Measurements from ENCODE around the gene DSC2. TPM values are rescaled to one million over a fixed set of nuclear protein-coding genes. Genes with fewer than 3 reads are reported as not detected.

DSC2 gene
- total and polyA plus RNA-seq, 11 donors, result 6.3 to 37.2 (median 26.9) TPM

DNA sequence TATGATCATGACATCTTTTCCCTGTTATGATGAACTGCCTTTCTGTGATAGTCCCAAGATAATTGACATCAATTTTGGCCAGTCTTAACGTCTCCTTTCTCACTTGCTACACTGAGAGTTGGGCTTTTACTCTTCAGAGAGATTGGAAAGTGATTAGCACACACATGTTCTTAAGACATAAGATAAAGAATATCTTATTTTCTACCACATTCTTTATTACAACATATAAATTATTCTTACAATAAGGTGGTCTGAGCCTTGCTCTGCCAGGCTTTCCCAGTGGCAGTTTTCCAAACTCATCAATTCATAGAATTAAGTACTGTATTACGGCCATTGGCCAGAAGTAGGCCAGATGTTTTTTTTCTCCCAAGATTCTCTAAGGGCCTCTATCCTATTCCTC is 54.0 kb downstream of the DSC2 start:
- Histone ChIP-seq H3K36me3 (no peaks in the 10 kb centered on the region), H3K27ac (no peak overlapping the region), H3K4me1 (no peaks in the 10 kb centered on the region), H3K9me3 (no peaks in the 10 kb centered on the region), H3K27me3 (peaks cover 0 to 23% (median 10%) of the 10 kb centered on the region in 9 donors), H3K4me3 (no peak overlapping the region)
- DNase-seq (no peak), ATAC-seq (no peak)
- WGBS, 4 donors, result 59 to 68% (median 63%) methylated on average over 2 of the region's 2 CpGs
- intact Hi-C loops (cut with DNase I), result loop anchor here in 1 of 10 donors (10.0 kb wide), 1 partner anchor 47 kb away; no protein-coding TSS in a partner anchor
- TF ChIP-seq POLR2A (IDR thresholded peaks at IDR 0.05), result no peak
- TF ChIP-seq, protein P1, sequence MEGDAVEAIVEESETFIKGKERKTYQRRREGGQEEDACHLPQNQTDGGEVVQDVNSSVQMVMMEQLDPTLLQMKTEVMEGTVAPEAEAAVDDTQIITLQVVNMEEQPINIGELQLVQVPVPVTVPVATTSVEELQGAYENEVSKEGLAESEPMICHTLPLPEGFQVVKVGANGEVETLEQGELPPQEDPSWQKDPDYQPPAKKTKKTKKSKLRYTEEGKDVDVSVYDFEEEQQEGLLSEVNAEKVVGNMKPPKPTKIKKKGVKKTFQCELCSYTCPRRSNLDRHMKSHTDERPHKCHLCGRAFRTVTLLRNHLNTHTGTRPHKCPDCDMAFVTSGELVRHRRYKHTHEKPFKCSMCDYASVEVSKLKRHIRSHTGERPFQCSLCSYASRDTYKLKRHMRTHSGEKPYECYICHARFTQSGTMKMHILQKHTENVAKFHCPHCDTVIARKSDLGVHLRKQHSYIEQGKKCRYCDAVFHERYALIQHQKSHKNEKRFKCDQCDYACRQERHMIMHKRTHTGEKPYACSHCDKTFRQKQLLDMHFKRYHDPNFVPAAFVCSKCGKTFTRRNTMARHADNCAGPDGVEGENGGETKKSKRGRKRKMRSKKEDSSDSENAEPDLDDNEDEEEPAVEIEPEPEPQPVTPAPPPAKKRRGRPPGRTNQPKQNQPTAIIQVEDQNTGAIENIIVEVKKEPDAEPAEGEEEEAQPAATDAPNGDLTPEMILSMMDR (IDR thresholded peaks at IDR 0.05), result no peak

DNA sequence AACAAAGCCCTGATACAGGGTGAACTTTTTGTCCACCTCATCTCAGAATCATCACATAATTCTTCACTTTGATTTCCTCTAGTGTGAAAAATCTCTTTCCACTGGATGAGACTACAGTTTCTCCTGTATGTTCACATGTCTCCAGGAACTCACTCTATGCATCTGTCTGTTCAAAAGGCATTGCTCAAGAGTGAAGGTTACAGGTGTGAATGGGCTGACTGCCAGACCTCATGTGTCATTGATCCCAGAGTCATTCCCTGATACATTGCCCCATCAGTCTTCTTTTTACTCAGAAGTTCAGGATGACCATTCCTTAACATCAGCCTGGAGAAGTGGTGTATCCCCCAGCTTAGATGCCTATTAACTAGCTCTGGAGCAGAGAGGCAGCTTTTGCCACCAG is 55.3 kb downstream of the DSC2 start:
- no peak for ATAC-seq
- no peaks in the 10 kb centered on the region for H3K9me3 ChIP-seq
- DNase-seq, result no peak
- peaks cover 11 to 36% (median 23%) of the 10 kb centered on the region in 9 donors for H3K27me3 ChIP-seq
- intact Hi-C loops (cut with DNase I), result loop anchor here in 1 of 10 donors (10.0 kb wide), 1 partner anchor 48 kb away; no protein-coding TSS in a partner anchor
- no peaks in the 10 kb centered on the region for H3K36me3 ChIP-seq
- TF ChIP-seq POLR2A (IDR thresholded peaks at IDR 0.05), result no peak
- TF ChIP-seq, protein P1 (IDR thresholded peaks at IDR 0.05), result no peak
- peaks cover 0 to 12% (median 0%) of the 10 kb centered on the region in 12 donors for H3K4me1 ChIP-seq
- no peak overlapping the region for H3K4me3 ChIP-seq
- no peak overlapping the region for H3K27ac ChIP-seq

DNA sequence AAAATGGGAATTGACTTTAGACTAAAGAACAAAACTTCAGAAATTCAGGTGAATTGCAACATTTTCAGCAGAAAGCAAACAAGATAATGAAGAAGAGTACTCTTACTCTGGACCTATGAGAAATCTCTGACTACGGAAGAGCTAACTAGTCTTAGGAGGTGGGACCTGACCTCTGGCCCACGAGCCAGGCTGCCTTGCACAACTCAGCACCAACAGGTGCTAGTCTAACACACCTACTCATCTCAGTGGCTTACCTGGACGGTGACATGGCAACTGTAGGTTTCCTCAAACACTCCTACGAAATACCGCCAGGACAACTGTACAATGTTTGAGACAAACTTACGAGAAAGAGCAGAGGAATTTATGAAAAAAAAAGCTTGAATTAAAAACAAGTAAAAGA is 56.6 kb downstream of the DSC2 start:
- whole genome bisulfite sequencing, 4 donors, result 82 to 94% (median 86%) methylated on average over 6 of the region's 6 CpGs
- intact Hi-C loops (cut with DNase I), result loop anchor here in 1 of 10 donors (10.0 kb wide), 1 partner anchor 49 kb away; no protein-coding TSS in a partner anchor
- H3K27me3 ChIP-seq, result peaks cover 11 to 49% (median 36%) of the 10 kb centered on the region in 9 donors

DNA sequence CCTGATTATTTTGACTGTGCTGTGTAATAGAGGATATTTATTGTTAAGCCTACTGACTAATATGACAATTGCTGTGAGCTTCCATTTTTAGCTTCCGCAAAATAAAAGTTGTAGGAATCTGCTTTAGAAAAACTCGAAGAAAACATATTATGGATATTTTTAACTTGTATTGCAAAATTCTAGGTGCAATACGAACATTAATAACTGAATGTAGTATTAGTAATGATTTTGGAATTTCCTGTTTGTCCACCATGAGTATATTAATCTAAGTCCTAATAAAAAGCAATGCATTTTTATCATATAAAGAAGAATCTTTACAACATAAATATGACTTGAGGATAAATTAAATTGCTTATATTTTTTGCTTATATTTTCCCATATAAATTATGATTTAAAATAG is 57.3 kb downstream of the DSC2 start:
- intact Hi-C loops (cut with DNase I), result loop anchor here in 1 of 10 donors (10.0 kb wide), 1 partner anchor 50 kb away; no protein-coding TSS in a partner anchor
- Histone ChIP-seq H3K36me3 (no peaks in the 10 kb centered on the region), H3K9me3 (no peaks in the 10 kb centered on the region), H3K27ac (no peak overlapping the region), H3K27me3 (peaks cover 11 to 56% (median 43%) of the 10 kb centered on the region in 9 donors), H3K4me3 (no peak overlapping the region), H3K4me1 (peaks cover 0 to 24% (median 6%) of the 10 kb centered on the region in 12 donors)
- ATAC-seq (no peak), DNase-seq (no peak)
- 58 to 72% (median 60%) methylated on average over 3 of the region's 3 CpGs for WGBS, 4 donors
- TF ChIP-seq, protein P1 (IDR thresholded peaks at IDR 0.05), result no peak
- no peak for TF ChIP-seq POLR2A (IDR thresholded peaks at IDR 0.05)

More for the DNA sequence above, 56.6 kb downstream of the DSC2 start:
- DNase-seq, result no peak
- Histone ChIP-seq H3K4me3 (no peak overlapping the region), H3K4me1 (peaks cover 0 to 24% (median 6%) of the 10 kb centered on the region in 12 donors), H3K27ac (no peak overlapping the region), H3K36me3 (no peaks in the 10 kb centered on the region), H3K9me3 (no peaks in the 10 kb centered on the region)
- TF ChIP-seq, protein P1 (IDR thresholded peaks at IDR 0.05), result no peak
- TF ChIP-seq POLR2A (IDR thresholded peaks at IDR 0.05), result no peak
- ATAC-seq, result no peak

All from heart left ventricle (tissue), 16 donors.